Astrocyte (in vitro differentiated cells and primary cell): ENCODE measurements around the gene IQCH. TPM values are rescaled to one million over a fixed set of nuclear protein-coding genes. Genes with fewer than 3 reads are reported as not detected.

Experiments used
- DNase-seq: peaks from one replicate; pipeline ENCODE4 v3.0.0-alpha.2; 2010; ENCODE audit warnings: low read depth
- FAIRE-seq: peaks from 2 replicates; lab custom pipeline; 2011; peaks lifted over from hg19 to GRCh38; lab: Jason Lieb, UNC
- H2AFZ ChIP-seq: 2 replicates; pipeline ENCODE4 v1.6.0; 2012; ENCODE audit warnings: low read depth, low read length, inconsistent platforms
- H3K27ac ChIP-seq: 2 replicates; pipeline ENCODE4 v1.5.1; 2011; ENCODE audit warnings: low read depth, low read length, inconsistent platforms
- H3K27me3 ChIP-seq: 2 replicates; pipeline ENCODE4 v1.6.0; 2011; ENCODE audit warnings: low read length, inconsistent platforms; ENCODE audit not compliant: insufficient read depth
- H3K36me3 ChIP-seq: 2 replicates; pipeline ENCODE4 v1.5.1; 2011; ENCODE audit warnings: low read length, inconsistent platforms; ENCODE audit not compliant: insufficient read depth
- H3K4me1 ChIP-seq: 2 replicates; pipeline ENCODE4 v1.5.1; 2011; ENCODE audit warnings: low read length, inconsistent platforms; ENCODE audit not compliant: insufficient read depth
- H3K4me2 ChIP-seq: 2 replicates; pipeline ENCODE4 v1.6.0; 2012; ENCODE audit warnings: low read length, inconsistent platforms
- H3K4me3 ChIP-seq: 2 replicates; pipeline ENCODE4 v1.5.1; 2011; ENCODE audit warnings: low read depth, mild to moderate bottlenecking, low read length, inconsistent platforms; ENCODE audit not compliant: insufficient read depth
- H3K79me2 ChIP-seq: 2 replicates; pipeline ENCODE4 v1.6.0; 2012; ENCODE audit warnings: mild to moderate bottlenecking, low read length, inconsistent platforms; ENCODE audit not compliant: insufficient read depth
- H3K9ac ChIP-seq: 2 replicates; pipeline ENCODE4 v1.6.0; 2012; ENCODE audit warnings: mild to moderate bottlenecking, low read length, inconsistent platforms
- H3K9me3 ChIP-seq: 2 replicates; pipeline ENCODE4 v1.5.1; 2012; ENCODE audit warnings: low read depth, mild to moderate bottlenecking, low read length, inconsistent platforms; ENCODE audit not compliant: insufficient read depth
- H4K20me1 ChIP-seq: 2 replicates; pipeline ENCODE4 v1.6.0; 2012; ENCODE audit warnings: low read length, inconsistent platforms; ENCODE audit not compliant: insufficient read depth
- H3K27ac Mint-ChIP-seq: one replicate; pipeline ENCODE4 v1.8.0; 2021; ENCODE audit warnings: mild to moderate bottlenecking, mixed read lengths; ENCODE audit not compliant: unreplicated experiment
- H3K27me3 Mint-ChIP-seq: one replicate; pipeline ENCODE4 v1.8.0; 2021; ENCODE audit warnings: low read depth, mixed read lengths; ENCODE audit not compliant: unreplicated experiment
- H3K36me3 Mint-ChIP-seq: one replicate; pipeline ENCODE4 v1.8.0; 2021; ENCODE audit warnings: low read depth, mixed read lengths; ENCODE audit not compliant: unreplicated experiment
- H3K4me1 Mint-ChIP-seq: one replicate; pipeline ENCODE4 v1.8.0; 2021; ENCODE audit warnings: low read depth, mixed read lengths; ENCODE audit not compliant: unreplicated experiment
- H3K4me3 Mint-ChIP-seq: one replicate; pipeline ENCODE4 v1.8.0; 2021; ENCODE audit warnings: mild to moderate bottlenecking, moderate library complexity, mixed read lengths; ENCODE audit not compliant: unreplicated experiment
- H3K9me3 Mint-ChIP-seq: one replicate; pipeline ENCODE4 v1.8.0; 2021; ENCODE audit warnings: mild to moderate bottlenecking, mixed read lengths; ENCODE audit not compliant: unreplicated experiment
- EZH2 ChIP-seq: IDR thresholded peaks from 2 replicates; pipeline ENCODE4 v1.6.1; 2012; ENCODE audit warnings: mild to moderate bottlenecking, low read length, inconsistent platforms; ENCODE audit not compliant: insufficient read depth
- total RNA-seq: library from RNA; stranded (reverse); gene quantifications from 2 replicates; pipeline ENCODE4 v1.2.1, GENCODE V29; 2021
- TF ChIP-seq, protein P1 (sequence below): IDR thresholded peaks from 2 replicates; pipeline ENCODE4 v1.5.1; 2011; ENCODE audit warnings: low read depth, mild to moderate bottlenecking, inconsistent platforms, low read length, moderate library complexity; ENCODE audit not compliant: insufficient read depth

IQCH gene
- total RNA-seq, 1 donor from 2014 or later, result 2.7 TPM

DNA sequence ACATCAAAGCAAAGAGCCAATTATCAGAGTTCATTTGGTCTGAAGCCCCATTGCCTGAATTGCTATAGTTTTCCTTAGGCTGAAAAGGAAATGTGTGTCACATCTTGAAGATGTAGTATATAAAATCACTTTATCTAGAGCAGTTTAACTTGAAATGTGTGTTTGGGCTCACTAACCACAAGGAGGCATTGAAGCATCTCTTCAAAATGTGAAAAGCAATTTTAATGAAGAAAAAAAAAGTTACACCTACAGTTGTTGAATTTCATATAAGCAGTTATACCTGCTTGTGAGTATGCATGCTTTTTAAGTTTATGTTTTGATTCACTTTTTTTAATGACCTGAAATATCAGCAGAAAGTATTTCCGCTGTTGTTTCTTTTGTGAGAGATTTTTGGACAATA, 129.3 kb downstream of the IQCH start:
- H4K20me1 ChIP-seq, result no peaks in the 10 kb centered on the region
- no peaks in the 10 kb centered on the region for H3K36me3 ChIP-seq
- no peak overlapping the region for H3K27ac ChIP-seq
- no peaks in the 10 kb centered on the region for H3K27me3 ChIP-seq
- no peak overlapping the region for H3K4me2 ChIP-seq
- H3K4me3 ChIP-seq, result no peak overlapping the region
- no peaks in the 10 kb centered on the region for H3K9me3 ChIP-seq
- no peak overlapping the region for H2AFZ ChIP-seq
- Mint-ChIP-seq H3K4me1 (no peaks in the 10 kb centered on the region), H3K27ac (no peak overlapping the region), H3K9me3 (no peaks in the 10 kb centered on the region), H3K27me3 (peaks cover 5% of the 10 kb centered on the region), H3K36me3 (no peaks in the 10 kb centered on the region), H3K4me3 (no peak overlapping the region)
- H3K4me1 ChIP-seq, result no peaks in the 10 kb centered on the region
- no peak for TF ChIP-seq EZH2
- TF ChIP-seq, protein P1, sequence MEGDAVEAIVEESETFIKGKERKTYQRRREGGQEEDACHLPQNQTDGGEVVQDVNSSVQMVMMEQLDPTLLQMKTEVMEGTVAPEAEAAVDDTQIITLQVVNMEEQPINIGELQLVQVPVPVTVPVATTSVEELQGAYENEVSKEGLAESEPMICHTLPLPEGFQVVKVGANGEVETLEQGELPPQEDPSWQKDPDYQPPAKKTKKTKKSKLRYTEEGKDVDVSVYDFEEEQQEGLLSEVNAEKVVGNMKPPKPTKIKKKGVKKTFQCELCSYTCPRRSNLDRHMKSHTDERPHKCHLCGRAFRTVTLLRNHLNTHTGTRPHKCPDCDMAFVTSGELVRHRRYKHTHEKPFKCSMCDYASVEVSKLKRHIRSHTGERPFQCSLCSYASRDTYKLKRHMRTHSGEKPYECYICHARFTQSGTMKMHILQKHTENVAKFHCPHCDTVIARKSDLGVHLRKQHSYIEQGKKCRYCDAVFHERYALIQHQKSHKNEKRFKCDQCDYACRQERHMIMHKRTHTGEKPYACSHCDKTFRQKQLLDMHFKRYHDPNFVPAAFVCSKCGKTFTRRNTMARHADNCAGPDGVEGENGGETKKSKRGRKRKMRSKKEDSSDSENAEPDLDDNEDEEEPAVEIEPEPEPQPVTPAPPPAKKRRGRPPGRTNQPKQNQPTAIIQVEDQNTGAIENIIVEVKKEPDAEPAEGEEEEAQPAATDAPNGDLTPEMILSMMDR, result peak; percentile 5
- H3K79me2 ChIP-seq, result no peaks in the 10 kb centered on the region
- FAIRE-seq, result no peak
- H3K9ac ChIP-seq, result no peak overlapping the region
- no peak for DNase-seq

DNA sequence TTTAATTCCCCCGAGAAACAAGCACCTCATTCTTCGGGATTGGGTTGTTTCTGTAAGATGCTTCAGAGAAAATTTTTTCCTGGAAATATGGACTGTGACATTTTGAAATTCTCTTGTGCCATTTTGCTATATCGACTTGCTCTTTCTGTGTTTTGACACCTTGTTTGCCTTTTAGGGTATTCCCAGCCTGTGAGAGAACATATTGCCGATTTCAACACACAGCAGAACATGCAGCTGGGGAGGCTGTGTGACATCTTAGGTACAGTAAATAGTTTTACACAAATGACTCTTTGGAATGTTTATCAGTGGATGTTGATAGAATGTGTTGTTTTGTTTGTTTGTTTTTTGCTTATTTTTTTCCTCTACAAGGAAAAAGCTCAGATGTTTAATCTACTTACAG, 130.2 kb downstream of the IQCH start:
- FAIRE-seq, result no peak
- H3K27me3 ChIP-seq, result no peaks in the 10 kb centered on the region
- no peak overlapping the region for H2AFZ ChIP-seq
- no peak for TF ChIP-seq EZH2
- TF ChIP-seq, protein P1, result no peak
- H3K36me3 ChIP-seq, result no peaks in the 10 kb centered on the region
- H3K4me1 Mint-ChIP-seq, result no peaks in the 10 kb centered on the region
- H3K4me2 ChIP-seq, result no peak overlapping the region
- no peak overlapping the region for H3K4me3 Mint-ChIP-seq
- H4K20me1 ChIP-seq, result no peaks in the 10 kb centered on the region
- H3K9me3 Mint-ChIP-seq, result no peaks in the 10 kb centered on the region
- H3K9me3 ChIP-seq, result no peaks in the 10 kb centered on the region
- H3K27me3 Mint-ChIP-seq, result peaks cover 5% of the 10 kb centered on the region
- no peaks in the 10 kb centered on the region for H3K36me3 Mint-ChIP-seq
- no peak for DNase-seq
- H3K27ac Mint-ChIP-seq, result no peak overlapping the region
- no peak overlapping the region for H3K9ac ChIP-seq
- no peaks in the 10 kb centered on the region for H3K79me2 ChIP-seq
- no peak overlapping the region for H3K4me3 ChIP-seq
- no peaks in the 10 kb centered on the region for H3K4me1 ChIP-seq
- no peak overlapping the region for H3K27ac ChIP-seq

- Mint-ChIP-seq H3K9me3 (no peaks in the 10 kb centered on the region), H3K36me3 (no peaks in the 10 kb centered on the region), H3K4me1 (no peaks in the 10 kb centered on the region), H3K27me3 (peaks cover 5% of the 10 kb centered on the region), H3K27ac (no peak overlapping the region), H3K4me3 (no peak overlapping the region)
- no peak overlapping the region for H3K9ac ChIP-seq
- no peak overlapping the region for H3K4me3 ChIP-seq
- no peak for TF ChIP-seq EZH2
- TF ChIP-seq, protein P1, result no peak
- DNase-seq (no peak), FAIRE-seq (no peak)
- H3K79me2 ChIP-seq, result no peaks in the 10 kb centered on the region
- no peaks in the 10 kb centered on the region for H3K9me3 ChIP-seq
- H3K27ac ChIP-seq, result no peak overlapping the region
- H2AFZ ChIP-seq, result no peak overlapping the region
- no peak overlapping the region for H3K4me2 ChIP-seq
- H3K4me1 ChIP-seq, result no peaks in the 10 kb centered on the region
- H3K27me3 ChIP-seq, result no peaks in the 10 kb centered on the region
- no peaks in the 10 kb centered on the region for H3K36me3 ChIP-seq
- no peaks in the 10 kb centered on the region for H4K20me1 ChIP-seq
Measured at GRCh38 chr15:67385971-67386370, 131.4 kb downstream of the IQCH start.
